Left ventricle myocardium superior (tissue), 1 donor: ENCODE results near the gene VIT. TPM values are rescaled to one million over a fixed set of nuclear protein-coding genes. Genes with fewer than 3 reads are reported as not detected.
A peak's percentile ranks its signal among the peaks of the same experiment; 100 is the strongest.

Experiments
- ATAC-seq: fragments of 200-7000 bp; cut with Tn5 transposase; one replicate; pipeline ENCODE4 v1.9.1; 2020; ENCODE audit warnings: mild to moderate bottlenecking, moderate library complexity
- DNase-seq: peaks from one replicate; pipeline ENCODE4 v3.0.0-alpha.2; 2020
- intact Hi-C: fragments of 100-400 bp; cut with micrococcal nuclease; formaldehyde crosslinking; loops from one replicate; pipeline ENCODE4 v1.11.0; 2022
- total RNA-seq: library from RNA; stranded (reverse); fragmentation: NEBNext Ultra II Directional; extraction: Animal tissue kit (Norgen Biotek cat#: 25700); gene quantifications from one replicate; pipeline ENCODE4 v1.2.1, GENCODE V29; 2021
- donor health status: DM: no; HTN: yes; CAD: no; lungs with severe emphysema.

Gene VIT
- total RNA-seq, 1 donor from 2014 or later = 13.3 TPM

GRCh38 chr2:36748166-36748565 lies 51.7 kb downstream of the VIT start:
- no peak for ATAC-seq
- intact Hi-C loops = no loop called here
- no peak for DNase-seq

DNA sequence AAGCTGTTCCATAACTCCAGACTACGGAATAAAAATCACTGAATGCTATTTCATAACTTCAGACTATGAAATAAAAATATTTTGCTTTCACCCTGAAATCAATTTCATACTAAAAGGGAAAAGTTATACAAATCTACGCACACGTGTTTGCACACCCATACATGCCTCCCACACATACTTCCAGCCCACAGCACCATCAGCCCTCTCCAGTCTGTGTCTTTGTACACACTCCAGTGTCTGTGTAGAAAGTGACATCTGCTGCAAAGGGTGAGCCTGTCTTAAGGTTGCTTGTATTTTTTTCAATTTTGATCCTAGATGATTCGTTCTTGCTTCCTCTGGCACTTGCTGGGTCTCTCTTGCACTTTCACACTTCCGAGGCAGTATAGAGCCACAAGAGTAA lies 53.6 kb downstream of the VIT start:
- ATAC-seq (no peak), DNase-seq (no peak)
- intact Hi-C loops = no loop called here

DNA sequence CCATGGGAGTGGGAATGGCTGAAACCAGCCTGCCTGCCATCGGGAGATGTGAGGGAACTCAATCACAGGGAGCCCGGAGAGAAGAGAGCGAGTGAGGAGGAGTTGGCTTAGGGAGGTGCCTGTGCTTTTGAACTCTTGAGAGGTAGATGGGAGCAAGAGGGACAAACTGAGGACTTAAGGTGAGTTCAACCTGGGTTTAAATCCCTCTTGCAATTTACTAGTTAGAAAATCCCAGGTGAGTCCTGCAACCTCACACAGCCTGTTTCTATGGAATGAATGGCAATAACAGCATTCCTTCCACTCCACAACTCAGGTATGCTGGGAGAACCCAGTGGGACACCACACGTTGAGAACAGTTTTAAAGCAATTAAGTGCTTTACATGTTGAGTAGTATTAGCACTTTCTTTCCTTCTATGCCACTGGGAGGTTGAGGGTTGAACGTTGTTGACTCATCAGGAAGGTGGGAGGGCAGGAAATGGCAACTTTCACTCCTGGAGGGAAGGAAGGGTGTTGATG lies 57.3 kb downstream of the VIT start:
- ATAC-seq = no peak
- intact Hi-C loops = no loop called here
- no peak for DNase-seq

DNA sequence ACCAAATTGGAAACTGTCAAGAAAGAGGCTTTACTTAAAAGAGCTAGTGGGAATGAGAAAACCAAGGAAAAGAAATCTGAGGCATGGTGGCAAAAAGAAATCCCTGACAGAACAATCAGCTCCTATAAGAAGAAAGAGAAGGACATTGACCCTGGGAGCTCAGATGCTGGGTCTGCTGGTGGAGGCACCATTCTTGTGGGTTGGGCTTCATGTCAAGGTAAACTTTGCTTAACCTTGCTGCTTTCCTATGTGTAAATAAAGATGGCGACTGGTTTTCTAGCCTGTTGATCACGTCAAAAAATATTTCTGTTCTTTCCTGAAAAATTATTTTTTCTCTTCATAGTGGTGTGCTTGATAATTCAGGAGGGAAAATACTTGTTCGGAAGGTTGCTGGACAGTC lies 58.1 kb downstream of the VIT start:
- intact Hi-C loops = no loop called here
- DNase-seq = no peak
- no peak for ATAC-seq

DNA sequence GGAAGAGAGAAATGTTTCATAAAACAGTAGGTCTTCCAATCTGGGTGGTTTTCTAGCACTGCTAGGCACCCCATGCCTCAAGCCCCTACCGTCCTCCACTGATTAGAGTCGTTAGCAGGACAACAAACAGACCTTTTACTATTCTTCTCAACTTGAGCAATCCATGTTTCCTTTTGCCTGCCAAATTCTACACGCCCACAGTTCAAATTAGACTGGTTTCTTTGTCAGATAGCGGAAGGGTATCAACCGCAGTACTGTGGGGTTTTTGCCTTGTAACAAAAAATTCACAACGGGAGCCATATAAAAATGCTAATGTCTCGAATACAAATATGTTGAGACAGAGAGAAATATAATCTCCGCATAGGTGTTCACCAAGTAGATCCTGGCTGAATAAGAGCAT lies 59.9 kb downstream of the VIT start:
- intact Hi-C loops = no loop called here
- DNase-seq = no peak
- no peak for ATAC-seq

DNA sequence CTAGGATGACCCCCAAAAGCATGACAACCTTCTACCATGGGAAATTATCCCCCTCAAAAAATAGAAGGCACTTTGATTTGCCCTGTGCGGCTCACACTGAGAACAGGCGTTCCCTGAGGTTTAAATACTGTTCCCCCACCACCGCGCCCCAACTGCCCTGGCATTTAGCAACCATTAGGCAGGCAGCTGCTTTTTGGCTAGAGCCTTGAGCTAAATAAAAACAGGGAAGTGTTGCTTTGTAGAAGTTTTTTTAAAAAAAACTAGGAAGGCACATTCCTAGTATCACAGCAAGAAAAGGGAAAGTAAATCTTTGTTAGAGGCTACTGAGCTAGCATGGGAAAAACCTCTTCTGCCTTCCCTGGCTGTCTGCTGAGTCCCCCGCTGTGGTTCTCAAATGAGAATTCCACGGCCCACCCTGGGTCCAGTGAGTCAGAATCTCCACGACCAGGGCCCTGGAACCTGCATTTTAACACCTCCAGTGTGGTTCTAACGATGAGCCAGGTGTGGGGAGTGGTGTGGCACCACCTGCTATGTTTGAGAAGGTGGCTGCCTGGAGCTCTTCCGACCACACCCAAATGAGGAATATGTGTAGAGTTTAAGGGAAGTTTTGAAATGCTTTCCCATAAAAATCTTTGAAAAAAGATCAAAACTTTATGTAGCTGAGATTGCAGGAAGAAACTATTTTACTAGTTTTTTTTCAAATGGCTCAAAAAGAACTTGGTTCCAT lies 66.4 kb downstream of the VIT start:
- no peak for ATAC-seq
- intact Hi-C loops = no loop called here
- no peak for DNase-seq

GRCh38 chr2:36769106-36769505 lies 72.6 kb downstream of the VIT start:
- DNase-seq (no peak), ATAC-seq (no peak)
- intact Hi-C loops = no loop called here

GRCh38 chr2:36770542-36771287 lies 74.2 kb downstream of the VIT start:
- ATAC-seq (peak; percentile 65), DNase-seq (peak; percentile 38)
- intact Hi-C loops = no loop called here

- no peak for ATAC-seq
- intact Hi-C loops = no loop called here
Measured at GRCh38 chr2:36771671-36772070, 75.2 kb downstream of the VIT start.

GRCh38 chr2:36773947-36774346 lies 77.4 kb downstream of the VIT start:
- no peak for ATAC-seq
- no peak for DNase-seq
- intact Hi-C loops = no loop called here

More at GRCh38 chr2:36771671-36772070, 75.2 kb downstream of the VIT start:
- DNase-seq = no peak

DNA sequence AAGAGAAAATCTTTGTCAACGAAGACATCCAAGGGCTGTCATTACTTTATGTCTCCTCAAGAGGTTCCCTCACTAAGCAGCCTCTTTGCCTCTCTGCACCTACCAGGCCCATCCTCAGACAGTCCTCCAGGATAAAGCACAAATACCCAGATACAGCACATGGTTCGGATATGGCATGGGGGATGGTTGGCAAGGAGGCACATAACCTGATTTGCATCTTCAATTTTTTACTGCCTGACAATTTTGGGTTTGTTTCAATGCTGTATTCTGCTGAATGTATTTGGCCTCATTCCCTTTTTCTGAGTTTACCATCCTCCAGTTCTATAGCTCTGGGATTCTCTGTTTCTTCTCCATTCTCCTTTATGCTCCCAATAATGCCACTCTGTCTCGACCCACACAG lies 78.8 kb downstream of the VIT start:
- DNase-seq (no peak), ATAC-seq (no peak)
- intact Hi-C loops = no loop called here

DNA sequence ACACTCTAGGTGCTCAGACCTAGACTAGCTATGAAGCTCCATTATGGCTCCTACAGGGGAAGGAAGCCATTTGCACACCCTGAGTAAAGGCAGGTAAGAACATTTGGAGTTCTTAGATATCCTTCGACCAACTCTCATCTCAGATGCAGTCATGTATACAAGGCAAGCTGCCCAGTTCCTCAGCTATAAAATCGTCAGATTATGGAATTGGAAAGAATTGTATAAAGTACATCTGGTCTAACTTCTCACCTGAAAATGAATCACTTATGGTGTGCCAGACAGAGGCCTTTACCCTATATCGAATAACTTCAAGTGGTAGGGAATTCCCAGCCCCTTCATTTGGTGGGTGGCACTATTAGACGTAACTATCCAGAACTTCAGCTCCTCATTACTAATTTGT lies 79.3 kb downstream of the VIT start:
- no peak for DNase-seq
- intact Hi-C loops = no loop called here
- ATAC-seq = no peak

DNA sequence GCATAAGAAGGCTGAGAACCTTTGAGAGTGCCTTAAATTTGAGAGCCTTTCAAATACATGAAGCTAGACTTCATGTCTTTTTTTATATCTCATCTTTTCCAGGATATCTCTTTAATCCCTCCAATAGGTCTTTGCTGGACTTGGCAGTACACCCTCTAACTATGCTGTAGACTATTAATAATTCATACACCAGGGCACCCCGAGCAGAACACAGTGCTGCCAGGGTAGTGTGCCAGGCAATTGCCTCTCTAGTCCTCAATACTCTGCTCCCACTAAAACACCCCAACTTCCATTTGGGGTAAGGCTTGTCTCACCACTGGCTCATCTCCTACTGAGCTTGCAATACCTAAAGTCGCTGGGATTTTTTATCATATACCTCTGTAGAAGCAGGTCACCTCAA lies 80.8 kb downstream of the VIT start:
- ATAC-seq = peak; percentile 74
- intact Hi-C loops = no loop called here

GRCh38 chr2:36777788-36778187 lies 81.3 kb downstream of the VIT start:
- ATAC-seq (no peak), DNase-seq (no peak)
- intact Hi-C loops = no loop called here

More for the DNA sequence above, 80.8 kb downstream of the VIT start:
- DNase-seq = no peak

GRCh38 chr2:36779462-36779861 lies 83.0 kb downstream of the VIT start:
- DNase-seq (no peak), ATAC-seq (peak; percentile 61)
- intact Hi-C loops = no loop called here

DNA sequence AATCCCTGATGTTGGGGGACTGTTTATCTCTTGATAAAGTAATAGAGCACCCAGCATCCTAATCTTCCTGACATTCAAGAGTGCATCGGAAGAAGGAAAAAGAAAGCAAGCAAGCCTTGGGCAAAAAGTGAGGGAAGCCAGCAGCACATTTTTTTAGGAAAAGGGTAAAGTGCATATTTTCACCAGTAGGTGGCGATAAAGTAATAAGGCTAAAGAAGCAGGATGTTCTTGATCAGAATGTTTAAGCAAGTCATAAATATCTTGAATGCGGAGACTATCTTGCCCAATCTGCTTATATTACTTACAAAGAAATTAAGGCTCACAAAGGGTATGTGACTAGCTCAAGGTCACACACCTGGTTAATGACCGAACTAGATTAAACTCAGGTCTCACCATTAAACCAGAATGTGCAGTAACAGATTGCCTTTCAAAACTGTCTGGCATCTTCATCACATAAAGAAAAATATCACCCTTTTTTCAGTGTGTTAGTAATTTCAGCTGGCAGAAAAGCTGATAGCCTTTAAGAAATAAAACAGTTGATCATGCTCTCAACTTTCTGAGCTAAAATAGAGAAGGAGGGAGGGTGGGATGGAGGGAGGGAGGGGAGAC lies 83.8 kb downstream of the VIT start:
- intact Hi-C loops = no loop called here
- ATAC-seq (peak; percentile 40), DNase-seq (no peak)

DNA sequence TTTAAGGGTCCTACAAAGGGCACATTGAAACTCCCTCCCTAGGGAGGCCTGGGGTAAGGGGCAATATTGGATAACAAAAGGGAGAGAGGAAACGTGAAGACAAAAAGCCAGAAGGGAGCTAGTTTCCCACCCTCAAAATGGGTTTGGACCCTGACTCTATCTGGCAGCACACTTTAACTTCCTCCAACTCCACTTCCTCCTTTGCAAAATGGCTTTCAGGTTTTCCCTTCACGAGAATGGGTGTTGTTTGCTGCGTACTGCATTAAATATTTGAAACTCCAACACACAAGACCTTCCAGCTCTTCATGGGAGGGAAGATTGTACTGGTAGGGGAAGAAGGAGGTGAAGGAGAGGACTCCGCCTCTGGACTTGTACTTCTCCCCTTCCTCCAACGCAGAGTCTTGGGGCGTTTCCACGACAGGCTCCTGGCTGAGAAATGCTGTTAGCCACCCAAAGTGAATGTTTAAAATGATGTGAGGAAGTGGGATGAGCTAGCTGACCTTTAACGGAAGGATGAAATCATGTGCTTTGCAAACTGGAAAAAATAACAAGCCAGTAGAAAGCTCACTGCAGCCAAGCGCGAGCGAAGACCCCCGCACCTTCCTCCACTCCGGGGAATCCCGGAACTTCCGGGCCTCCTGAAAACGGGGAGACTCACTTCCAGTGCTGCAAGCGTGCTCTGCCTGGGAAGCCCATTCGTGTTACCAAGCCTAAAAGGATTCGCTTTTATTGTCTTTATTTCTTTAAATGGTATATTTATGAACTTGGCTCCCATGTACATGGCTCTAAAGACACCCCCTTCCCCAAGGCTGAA lies 85.6 kb downstream of the VIT start:
- peak; percentile 18 for ATAC-seq
- no peak for DNase-seq
- intact Hi-C loops = no loop called here

DNA sequence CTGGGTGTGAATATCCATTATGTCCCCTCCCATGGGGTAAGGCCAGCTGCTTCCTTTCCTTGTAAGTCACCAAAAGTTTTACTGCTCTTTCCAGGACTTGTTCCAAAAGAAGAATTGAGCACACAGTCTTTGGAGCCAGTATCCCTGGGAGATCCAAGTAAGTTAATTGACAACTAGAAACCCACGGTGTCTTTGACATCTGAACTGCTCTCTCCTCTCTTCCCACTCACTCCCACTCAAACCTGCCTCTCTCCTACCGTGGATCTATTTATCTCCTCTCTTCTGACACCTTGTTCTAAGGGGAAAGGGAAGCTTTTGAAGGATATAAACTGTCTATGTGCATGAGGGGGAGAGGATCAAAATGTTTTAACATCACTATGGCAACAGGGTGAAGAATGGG lies 86.7 kb downstream of the VIT start:
- DNase-seq (no peak), ATAC-seq (no peak)
- intact Hi-C loops = no loop called here

DNA sequence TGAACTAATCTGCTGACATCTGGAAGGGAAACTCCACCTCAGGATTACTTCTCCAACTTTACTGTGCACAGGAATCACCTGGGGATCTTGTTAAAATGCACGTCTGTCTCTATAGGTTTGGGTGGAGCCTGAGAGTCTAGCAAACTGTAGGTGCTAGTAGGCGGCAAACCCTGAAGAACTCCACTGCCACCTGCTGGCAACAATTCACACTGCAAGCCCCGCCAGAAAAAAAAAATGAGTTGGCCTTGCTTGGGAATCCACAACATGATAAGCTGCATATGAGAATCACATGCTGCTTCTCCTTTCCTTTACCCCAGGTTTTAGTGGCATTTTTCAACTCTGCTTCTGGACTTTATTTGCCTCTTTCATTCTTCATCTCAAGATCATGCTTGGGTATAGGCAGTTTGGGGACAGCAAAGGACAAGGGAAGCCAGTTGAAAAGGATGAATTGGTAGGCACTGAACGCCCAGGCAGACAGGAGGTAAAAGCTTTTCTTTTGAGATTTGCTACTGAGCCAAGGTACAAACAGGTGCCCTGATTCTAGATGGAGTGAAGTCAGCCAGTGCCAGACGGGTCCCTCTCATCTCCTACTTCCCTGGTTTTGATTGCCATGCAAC lies 88.8 kb downstream of the VIT start:
- ATAC-seq = peak; percentile 63
- intact Hi-C loops = no loop called here
- DNase-seq = peak; percentile 44
